HL-60/S4 (cell line): ENCODE results near the gene SPTAN1.
"Not testable (repeated sequence)": the region's sequence is repeated elsewhere in the genome, so short reads cannot be mapped to it uniquely, and the experiment has no call there.

Experiments used
- in situ Hi-C: fragments of 300-500 bp; cut with MboI; formaldehyde crosslinking; loops from 2 replicates; pipeline ENCODE4 v1.14.3; 2022; ENCODE audit warnings: low sequenced_read_pairs

Gene SPTAN1

DNA sequence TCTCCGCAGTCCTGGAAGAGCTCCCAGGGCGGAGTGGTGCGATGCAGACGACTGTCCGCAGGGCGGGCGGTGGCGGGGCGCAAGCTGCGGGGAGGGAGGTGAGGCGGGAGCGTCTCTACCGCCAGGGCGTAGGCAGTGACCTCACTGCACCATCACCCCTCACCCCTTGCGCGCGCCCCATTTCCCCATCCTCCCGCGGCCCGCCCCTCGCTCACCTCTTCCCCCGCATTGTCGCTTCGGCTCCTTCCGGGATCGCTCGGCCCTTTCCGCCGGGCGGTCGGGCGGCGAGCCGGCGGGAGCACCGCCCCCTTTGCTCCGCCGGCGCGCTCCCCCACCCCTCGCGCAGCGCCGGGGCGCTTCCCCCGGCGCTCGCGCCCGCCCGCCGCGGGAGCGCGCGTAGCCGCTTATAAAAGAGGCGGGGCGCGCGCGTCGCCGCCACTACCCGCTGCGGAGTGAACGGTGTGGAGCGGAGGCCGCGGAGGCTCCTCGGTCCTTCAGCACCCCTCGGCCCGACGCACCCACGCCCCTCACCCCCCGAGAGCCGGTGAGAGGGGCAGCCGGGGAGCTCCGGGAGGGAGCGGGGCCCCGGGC lies at the start of gene SPTAN1:
Gene SPTAN1, plus strand, starts transcription at position 435 of the 591 bp plus-strand sequence. CDS start 14,154 bp downstream, outside the sequence.
- in situ Hi-C loops = no loop called here

DNA sequence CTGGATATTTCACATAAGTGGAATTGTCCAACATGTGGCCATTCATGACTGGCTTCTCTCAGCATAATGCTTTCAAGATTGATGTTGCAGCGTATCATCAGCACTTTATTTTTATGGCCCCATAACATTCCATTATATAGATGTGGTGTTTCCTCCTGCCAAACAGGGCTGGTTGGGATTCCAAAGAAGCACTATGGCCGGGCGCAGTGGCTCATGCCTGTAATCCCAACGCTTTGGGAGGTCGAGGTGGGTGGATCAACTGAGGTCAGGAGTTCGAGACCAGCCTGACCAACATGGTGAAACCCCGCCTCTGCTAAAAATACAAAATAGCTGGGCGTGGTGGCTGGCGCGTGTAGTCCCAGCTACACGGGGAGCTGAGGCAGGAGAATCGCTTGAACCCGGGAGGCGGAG lies 49.0 kb upstream of the SPTAN1 start:
- in situ Hi-C loops = not testable (repeated sequence)

DNA sequence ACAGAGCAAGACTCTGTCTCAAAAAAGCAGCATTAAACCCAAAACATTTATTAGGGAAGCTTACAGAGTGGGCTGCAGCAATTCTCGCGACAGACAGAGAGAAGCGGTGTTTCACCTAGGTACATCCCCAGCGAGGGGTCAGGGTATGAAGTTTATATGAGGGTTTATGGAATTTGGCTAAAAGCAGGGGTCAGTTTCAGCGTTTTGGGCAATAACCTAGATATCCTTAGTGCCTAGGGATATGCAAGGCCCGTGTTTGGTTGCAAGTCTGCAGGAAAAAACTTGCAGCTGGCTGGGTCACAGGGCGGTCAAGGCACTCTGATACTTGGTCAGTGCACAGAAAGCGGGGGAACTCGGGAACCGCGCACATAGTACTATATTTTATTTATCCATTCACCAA lies 48.5 kb upstream of the SPTAN1 start:
- in situ Hi-C loops = no loop called here

DNA sequence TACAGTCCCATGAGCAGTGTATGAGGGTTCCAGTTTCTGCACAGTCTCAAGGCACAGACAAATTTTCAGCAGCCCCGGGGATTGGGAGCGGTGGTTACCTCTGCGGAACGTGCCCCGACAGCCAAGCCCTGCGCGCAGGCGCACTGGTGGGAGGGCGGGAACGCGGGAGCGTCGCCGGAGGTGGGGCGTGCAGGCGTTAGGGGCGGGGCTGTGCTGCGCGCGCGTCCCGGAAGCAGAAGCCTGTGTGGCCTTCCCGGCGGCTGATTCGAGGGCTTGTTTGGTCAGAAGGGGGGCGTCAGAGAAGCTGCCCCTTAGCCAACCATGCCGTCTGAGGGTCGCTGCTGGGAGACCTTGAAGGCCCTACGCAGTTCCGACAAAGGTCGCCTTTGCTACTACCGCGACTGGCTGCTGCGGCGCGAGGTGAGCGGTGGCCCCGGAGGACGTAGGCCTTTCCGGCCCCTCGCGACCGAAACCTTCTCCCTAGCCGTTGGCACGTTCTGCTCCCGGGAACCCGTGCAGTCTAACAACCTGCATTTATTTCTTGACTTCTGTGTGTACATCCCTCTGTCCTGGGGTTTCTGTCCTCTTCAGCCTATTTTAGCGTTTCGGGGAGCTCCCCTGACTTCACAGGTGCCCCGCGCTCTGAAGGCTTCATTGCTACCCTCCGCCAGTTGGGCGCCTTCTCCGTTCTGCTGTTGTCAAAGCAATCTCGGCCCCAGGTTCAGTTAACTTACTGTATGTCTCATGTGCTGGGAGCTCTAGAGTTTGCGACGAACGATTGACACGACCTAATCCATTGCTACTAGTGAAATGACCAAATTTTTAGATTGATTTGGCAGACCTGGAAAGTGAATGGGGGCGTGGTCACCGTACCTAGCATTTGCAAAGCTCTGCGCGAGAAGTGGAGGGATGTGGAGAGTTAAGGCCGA lies 47.6 kb upstream of the SPTAN1 start, which contains the start of gene GLE1:
Gene GLE1, plus strand, starts transcription at position 235 of the 929 bp plus-strand sequence. Its CDS starts 87 bp downstream, at position 322.
- in situ Hi-C loops = no loop called here

DNA sequence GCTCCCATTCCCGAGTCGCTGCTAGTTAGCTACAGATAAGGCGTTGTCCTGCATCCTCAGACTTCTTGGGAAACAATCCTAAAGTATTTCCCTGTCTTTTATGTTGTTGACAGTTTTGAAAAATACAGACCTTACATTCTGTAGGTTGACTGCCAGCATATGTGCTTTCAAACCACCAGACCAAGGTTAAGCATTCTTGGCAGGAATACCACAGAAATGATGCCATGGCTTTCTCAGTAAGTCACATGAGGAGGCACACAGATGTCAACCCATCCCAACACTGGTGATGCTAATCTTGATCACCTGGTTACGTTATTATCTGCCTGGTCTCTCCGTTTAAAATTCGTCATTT lies 47.0 kb upstream of the SPTAN1 start:
- in situ Hi-C loops = no loop called here

DNA sequence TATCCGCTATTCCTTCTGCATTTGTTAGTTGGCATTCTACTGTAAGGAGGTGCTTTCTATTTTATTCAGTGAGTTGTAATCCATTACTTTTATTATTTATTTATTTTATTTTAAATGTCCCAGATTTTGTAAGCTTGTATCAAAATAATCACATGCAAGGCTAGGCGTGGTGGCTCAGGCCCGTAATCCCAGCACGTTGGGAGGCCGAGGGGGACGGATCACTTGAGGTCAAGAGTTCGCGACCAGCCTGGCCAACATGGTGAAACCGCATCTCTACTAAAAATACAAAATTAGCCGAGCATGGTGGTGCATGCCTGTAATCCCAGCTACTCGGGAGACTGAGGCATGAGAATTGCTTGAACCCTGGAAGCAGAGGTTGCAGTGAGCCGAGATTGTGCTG lies 46.5 kb upstream of the SPTAN1 start:
- in situ Hi-C loops = not testable (repeated sequence)

DNA sequence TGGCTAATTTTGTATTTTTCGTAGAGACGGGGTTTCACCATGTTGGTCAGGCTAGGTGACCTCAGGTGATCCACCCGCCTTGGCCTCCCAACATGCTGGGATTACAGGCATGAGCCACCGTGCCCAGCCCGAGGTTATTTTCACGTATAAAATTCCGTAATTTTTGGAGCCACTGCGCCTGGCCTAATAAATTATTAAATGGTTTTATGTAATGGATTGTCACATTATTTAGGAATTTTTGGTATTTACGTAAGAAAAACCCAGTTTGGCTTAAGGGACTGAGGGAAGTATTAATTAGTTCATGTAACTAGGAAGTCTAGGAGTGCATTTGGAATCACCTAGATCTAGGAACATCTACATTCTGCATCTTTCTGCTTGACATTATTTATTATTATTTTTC lies 39.6 kb upstream of the SPTAN1 start:
- in situ Hi-C loops = no loop called here

DNA sequence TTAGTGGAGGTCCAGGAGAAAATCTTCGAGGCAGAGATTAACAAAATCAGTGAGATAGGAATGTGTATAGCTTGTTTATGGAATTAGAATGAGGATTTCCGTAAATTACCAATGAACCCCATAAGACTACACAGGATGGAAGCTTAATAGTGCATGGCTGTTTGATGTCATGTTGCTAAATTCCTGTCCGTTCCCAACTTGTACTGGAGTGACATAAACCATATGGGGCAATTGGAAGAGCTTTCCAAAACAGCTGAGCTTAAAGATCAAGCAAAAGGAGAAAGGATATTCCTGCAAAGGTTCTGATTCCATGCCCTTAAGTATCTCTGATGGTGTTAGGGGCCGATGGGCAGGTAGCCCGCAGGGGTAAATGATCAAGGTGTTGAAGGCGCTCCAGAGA lies 30.4 kb upstream of the SPTAN1 start:
- in situ Hi-C loops = no loop called here

DNA sequence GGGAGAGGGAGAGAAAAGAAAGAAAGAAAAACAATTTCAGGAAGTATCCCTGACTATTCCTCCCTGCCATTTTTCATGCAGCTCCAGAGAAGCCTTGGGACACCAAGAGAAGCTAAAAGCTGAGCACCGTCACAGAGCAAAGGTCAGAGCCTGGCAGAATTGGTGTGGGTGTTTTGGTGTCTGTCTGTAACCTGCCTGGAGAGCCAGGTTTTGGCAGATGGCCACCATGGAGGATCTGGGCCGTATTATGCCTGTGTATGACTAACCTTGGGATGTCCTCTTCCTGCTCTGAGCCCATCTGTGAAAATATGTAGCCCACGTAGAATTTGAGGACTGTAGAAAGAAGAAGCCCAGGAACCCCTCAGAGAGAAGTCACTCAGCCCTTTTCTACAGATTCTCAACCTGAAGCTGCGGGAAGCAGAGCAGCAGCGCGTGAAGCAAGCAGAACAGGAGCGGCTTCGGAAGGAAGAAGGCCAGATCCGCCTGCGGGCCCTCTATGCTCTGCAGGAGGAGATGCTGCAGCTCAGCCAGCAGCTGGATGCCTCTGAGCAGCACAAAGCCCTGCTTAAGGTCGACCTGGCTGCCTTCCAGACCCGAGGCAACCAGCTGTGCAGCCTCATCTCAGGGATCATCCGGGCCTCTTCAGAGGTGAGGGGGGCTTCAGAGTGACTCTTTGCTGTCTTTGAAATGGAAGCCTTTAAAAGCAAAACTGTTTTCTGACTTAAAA lies 29.0 kb upstream of the SPTAN1 start:
- in situ Hi-C loops = no loop called here

DNA sequence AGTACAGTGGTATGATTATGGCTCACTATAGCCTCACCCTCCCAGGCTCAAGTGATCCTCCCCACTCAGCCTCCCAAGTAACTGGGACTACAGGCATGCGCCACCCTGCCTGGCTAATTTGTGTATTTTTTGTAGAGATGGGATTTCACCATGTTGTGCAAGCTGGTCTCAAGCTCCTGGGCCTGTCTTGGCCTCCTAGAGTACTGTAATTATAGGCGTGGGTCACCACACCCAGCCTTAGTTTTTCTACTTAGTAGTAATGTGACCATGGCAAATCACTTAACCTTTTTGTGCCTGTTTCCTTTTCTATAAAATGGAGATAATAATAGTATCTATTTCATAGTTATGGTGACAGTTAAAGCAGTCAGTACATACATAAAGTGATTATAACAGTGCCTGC lies 25.7 kb upstream of the SPTAN1 start:
- in situ Hi-C loops = no loop called here

DNA sequence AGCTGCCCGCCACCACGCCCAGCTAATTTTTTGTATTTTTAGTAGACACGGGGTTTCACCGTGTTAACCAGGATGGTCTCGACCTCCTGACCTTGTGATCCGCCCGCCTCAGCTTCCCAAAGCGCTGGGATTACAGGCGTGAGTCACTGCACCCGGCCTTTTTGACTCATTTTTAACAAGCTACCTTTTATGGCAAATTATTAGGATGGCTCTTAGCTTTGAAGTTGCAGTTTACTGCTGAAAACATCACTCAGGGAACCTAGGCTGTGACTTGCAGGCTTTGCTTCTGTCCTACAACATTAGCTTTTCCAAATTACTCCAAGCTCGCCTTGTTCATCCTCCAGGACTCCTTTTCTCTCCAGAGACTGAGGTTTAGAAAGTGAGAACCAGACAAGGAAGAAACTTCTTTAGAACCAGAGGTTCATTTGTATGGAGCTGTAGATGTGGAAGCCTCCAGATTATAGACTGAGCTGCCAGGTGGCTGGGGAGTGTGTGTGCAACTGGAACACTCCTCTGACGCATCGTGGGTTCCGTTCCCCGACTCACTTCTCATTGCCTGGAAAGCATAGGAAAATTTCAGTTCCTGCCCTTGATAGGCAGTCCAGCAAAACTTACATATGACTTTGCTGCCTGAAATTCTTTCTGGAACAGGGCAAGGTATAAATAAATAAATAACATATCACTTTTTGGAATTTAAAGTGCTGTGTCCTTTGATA lies 23.8 kb upstream of the SPTAN1 start:
- in situ Hi-C loops = no loop called here

DNA sequence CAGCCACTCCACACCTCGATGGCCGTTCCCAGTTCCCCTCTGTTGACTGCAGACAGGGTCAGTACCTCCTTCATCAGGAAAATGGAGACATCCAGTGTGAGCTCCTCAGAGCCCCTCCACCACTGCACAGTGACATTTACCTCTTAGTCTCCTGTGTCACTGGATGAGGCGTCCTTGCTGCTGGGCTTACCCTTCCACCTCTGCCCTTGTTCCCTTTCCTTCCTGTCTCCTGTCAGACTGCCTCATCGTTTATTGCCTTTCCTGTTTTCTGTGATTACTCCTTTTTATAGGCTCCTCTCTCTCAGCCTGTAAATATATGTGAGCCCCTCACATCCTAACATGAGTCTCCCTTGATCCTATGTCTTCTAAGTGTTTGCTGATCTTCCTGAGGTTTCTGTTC lies 23.2 kb upstream of the SPTAN1 start:
- in situ Hi-C loops = no loop called here

DNA sequence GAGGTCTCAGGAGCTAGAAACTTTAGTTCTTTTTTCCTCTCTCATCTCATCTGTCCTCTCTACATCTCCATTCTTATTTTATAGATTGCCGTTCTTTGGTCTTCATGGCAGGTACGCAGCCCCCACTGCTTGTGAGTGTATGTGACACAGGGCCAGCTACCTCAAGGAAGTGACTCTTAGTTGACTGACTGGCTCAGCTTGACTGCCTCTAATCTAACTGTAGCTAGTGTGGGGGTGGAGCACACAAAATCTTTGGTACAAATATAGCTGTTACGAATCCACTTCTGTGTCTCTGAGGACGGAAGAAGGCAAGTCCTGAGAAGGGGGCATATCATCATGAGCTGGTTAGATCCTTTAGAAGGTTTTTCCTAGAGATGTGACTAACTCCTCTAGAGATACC lies 19.8 kb upstream of the SPTAN1 start:
- in situ Hi-C loops = no loop called here

DNA sequence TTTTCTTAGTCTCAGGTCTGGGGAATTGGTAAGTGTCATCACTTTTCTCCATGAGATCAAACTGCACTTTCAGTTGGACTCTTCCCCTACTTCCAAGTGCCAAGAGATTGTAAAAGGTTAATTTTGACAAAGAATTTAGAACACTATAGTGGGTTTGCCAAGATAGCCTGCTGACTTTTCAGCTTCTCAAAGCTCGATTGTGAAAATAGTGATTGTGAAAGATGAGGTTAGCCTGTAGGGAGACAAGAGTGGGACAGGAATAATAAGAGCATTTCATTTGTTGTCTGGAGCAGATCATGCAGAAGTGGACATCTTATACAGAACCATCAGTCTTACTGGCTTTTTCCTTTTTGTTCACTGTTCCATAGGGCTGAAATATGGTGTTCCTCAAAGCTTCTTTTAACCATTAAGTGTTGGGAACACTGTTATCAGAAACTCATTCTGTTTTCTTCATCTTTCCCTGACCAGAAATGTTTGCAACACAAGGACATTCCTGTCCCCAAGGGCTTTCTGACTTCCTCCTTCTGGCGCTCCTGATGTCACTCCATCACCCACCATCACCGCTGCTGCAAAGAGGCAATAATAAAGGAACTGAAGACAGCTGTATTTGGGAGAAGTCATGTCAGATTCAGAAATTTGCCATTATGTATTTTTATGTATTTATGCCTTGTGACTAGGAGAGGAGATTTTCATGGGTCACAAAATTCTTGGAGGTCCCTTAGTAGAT lies 11.6 kb upstream of the SPTAN1 start:
- in situ Hi-C loops = no loop called here

DNA sequence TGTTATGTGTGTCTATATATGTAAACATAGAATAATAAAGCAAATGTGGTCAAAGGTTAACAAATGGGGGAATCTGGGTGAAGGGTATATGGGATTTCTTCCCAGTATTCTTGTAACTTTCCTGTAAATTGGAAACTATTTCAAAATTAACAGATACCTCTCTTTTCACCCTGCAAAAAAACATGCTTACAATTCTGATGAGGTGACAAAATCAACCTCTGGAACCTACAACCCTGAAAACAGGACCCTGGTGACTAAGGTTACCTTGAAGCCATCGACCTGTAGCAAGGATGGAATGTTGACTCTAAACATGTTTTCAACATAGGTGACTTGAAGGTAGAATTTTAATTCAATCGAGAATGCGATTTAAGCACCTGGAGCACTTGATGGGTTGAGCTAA lies 5.9 kb upstream of the SPTAN1 start:
- in situ Hi-C loops = no loop called here

DNA sequence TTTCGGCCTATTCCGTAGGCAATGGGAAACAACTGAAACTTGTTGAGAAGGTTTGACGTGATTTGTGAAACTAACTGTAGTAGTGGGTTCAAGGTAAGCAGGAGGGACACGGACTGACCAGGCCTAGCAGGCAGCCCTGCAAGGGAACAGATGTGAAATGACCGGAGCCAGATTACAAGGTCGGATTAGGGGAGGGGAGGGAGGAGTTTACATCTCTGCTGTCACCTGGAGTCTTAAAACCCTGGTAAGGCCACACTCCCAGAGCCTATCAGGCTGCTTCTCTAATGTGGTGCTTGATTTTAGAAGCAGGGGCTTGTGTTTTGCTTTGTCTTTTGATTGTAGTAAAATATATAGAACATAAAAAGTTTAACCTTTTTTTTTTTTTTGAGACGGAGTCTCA lies 3.5 kb upstream of the SPTAN1 start:
- in situ Hi-C loops = no loop called here

DNA sequence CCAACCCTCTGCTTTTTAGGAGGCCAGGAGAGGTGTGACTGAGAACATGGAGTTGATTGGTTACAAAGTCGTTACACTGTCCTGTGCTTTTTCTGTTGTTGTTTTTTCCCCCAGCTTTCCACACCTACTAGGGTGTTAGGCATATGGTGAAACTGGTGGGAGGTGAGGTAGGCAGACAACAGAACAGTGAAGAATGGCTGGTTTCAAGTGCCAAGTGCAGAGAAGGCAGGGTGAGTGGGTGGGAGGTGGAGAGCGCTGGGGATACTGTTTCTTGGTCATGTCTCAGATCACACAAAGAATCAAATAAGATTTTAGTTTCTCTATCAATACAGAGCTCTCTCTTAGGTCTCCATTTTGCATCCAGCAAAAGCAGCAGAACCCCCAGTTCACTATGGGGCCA lies 2.2 kb upstream of the SPTAN1 start:
- in situ Hi-C loops = no loop called here

DNA sequence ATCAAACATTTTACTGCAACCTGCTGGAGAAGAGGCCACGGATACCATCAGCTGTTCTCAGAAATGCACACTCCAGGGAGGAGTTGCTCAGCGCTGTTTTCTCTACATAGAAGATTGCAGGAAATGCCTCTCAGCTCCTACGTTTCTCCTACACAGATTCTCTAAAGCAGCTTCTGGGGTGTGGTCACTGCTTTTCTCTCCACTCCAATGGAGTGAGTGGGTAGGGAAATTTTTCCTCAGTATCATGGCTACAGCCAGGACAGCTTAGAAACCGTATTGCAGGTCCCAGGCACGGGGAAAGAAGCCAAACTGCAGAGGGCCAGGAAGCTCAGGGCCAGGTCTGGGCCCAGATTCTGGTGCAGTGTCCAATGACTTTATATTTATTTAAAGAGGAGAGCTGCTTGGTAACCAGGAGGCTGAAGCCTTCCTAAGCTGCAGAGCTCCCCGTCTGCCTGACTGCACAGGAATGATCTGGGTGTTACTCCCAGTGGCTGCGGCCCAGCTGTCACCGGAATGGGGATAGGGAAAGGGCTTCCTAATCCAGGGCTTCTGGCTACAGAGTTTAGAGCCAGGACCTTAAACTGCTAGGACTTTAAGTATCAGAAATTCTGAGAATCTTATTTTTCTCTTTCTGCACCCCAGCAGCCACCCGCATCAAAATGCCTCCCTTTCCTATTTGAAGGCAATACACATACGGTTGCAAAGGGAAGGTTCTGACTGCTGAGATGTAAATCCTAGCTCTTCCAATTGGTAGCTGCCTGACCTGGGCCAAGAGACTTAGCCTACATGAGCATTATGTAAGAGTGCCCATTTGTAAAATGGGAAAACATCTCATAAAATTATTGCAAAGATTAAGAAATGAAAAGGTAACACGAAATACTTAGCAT lies 1.4 kb upstream of the SPTAN1 start:
- in situ Hi-C loops = no loop called here

DNA sequence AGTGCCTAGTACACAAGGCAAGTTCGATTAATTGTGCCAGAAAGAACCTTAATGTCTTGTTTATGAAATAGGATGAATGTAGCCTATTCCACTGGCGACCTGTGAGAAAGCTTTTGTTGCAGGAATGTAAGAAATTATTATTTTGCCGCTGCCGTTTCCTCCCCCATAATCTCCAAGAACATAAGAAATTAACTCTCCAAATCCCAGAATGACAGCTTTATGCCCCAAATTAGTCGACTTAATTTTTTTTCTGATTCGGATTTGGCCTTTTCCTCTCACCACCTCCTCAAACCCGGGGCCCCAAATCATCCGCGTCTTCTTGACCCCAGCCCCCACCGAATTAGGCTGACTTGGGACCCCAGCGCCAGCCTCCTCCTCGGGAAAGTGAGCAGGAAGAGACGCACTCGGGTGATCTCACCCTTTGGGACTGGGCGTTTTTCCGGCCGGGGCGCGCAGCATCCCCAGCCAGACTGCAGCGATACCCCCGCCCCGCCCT lies 682 bp upstream of the SPTAN1 start:
- in situ Hi-C loops = no loop called here
